Activated T-helper 17 cell treated with anti-CD3 and anti-CD28 coated beads, Interleukin-2, amount 50 U/mL, for 72 hours (primary cell): ENCODE measurements around the gene HSD17B2. TPM values are rescaled to one million over a fixed set of nuclear protein-coding genes. Genes with fewer than 3 reads are reported as not detected.
"Not testable (repeated sequence)": the region's sequence is repeated elsewhere in the genome, so short reads cannot be mapped to it uniquely, and the experiment has no call there.

Experiments
- ATAC-seq: fragments of 150-1000 bp; cut with Tn5 transposase; replicated peaks from 2 replicates; pipeline ENCODE4 v1.10.0; 2021; ENCODE audit warnings: mild to moderate bottlenecking, moderate library complexity
- H3K27ac Mint-ChIP-seq: one replicate; pipeline ENCODE4 v1.8.0; 2022; ENCODE audit warnings: mixed read lengths
- H3K27me3 Mint-ChIP-seq: one replicate; pipeline ENCODE4 v1.8.0; 2022; ENCODE audit warnings: mixed read lengths
- H3K36me3 Mint-ChIP-seq: one replicate; pipeline ENCODE4 v1.8.0; 2022; ENCODE audit warnings: low read depth, mild to moderate bottlenecking, mixed read lengths
- H3K4me1 Mint-ChIP-seq: one replicate; pipeline ENCODE4 v1.8.0; 2022; ENCODE audit warnings: mixed read lengths
- H3K4me3 Mint-ChIP-seq: one replicate; pipeline ENCODE4 v1.8.0; 2022; ENCODE audit warnings: mild to moderate bottlenecking, mixed read lengths
- H3K9me3 Mint-ChIP-seq: one replicate; pipeline ENCODE4 v1.8.0; 2022; ENCODE audit warnings: mixed read lengths
- total RNA-seq, 2 donors: library from RNA; stranded (reverse); gene quantifications; one replicate each; pipeline ENCODE4 v1.2.3, GENCODE V29; 2022

HSD17B2 gene
- total RNA-seq, 2 donors from 2014 or later = not detected

DNA sequence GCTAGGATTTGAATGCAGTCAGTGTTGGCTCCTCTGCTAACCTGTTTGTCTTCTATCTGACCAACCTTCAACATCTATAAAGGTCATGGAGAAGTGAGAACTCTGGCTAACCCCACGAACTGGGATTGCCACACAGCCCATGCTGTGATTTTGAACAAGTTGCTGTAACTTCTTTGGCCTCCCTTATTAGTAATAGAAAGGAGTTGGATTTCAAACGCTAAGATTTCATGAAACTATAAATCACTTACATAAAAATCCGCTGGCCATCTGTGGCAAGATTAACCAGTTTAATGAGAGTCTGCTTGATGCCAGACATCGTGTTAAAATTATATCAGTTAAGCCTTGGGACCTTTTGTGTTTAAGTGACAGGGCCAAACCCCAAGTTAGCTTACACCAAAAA, 53.4 kb downstream of the HSD17B2 start:
- ATAC-seq = no peak
- Mint-ChIP-seq H3K27me3 (peaks cover 18% of the 10 kb centered on the region), H3K27ac (no peak overlapping the region), H3K4me1 (no peaks in the 10 kb centered on the region), H3K9me3 (no peaks in the 10 kb centered on the region), H3K36me3 (no peaks in the 10 kb centered on the region), H3K4me3 (no peak overlapping the region)

GRCh38 chr16:82091241-82091640, 56.2 kb downstream of the HSD17B2 start:
- H3K4me1 Mint-ChIP-seq = no peaks in the 10 kb centered on the region
- no peak for ATAC-seq
- no peak overlapping the region for H3K4me3 Mint-ChIP-seq
- peaks cover 16% of the 10 kb centered on the region for H3K27me3 Mint-ChIP-seq
- no peaks in the 10 kb centered on the region for H3K36me3 Mint-ChIP-seq
- no peaks in the 10 kb centered on the region for H3K9me3 Mint-ChIP-seq
- H3K27ac Mint-ChIP-seq = no peak overlapping the region

GRCh38 chr16:82092711-82093110, 57.7 kb downstream of the HSD17B2 start:
- Mint-ChIP-seq H3K9me3 (no peaks in the 10 kb centered on the region), H3K27ac (no peak overlapping the region), H3K27me3 (peaks cover 16% of the 10 kb centered on the region), H3K4me3 (no peak overlapping the region), H3K4me1 (no peaks in the 10 kb centered on the region), H3K36me3 (no peaks in the 10 kb centered on the region)
- ATAC-seq = no peak

DNA sequence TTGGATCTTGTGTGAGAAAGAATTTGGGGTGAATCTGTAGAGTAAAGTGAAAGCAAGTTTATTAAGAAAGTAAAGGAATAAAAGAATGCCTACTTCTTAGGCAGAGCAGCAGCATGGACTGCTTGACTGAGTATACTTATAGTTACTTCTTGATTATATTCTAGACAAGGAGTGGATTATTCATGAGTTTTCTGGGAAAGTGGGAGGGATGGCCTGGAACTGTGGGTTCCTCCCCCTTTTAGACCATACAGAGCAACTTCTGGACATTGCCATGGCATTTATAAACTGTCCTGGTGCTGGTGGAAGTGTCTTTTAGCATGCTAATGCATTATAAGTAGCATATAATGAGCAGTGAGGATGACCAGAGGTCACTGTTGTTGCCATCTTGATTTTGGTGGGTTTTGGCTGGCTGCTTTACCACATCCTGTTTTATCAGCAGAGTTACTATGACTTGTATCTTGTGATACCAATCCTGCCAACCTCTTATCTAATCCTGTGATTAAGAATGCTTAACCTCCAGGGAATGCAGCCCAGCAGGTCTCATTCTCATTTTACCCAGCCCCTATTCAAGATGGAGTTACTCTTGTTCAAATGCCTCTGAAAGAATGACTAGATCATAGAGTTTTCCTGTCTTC, 58.7 kb downstream of the HSD17B2 start:
- no peak overlapping the region for H3K27ac Mint-ChIP-seq
- H3K9me3 Mint-ChIP-seq = no peaks in the 10 kb centered on the region
- peaks cover 16% of the 10 kb centered on the region for H3K27me3 Mint-ChIP-seq
- ATAC-seq = no peak
- H3K36me3 Mint-ChIP-seq = no peaks in the 10 kb centered on the region
- no peak overlapping the region for H3K4me3 Mint-ChIP-seq
- H3K4me1 Mint-ChIP-seq = no peaks in the 10 kb centered on the region

- Mint-ChIP-seq H3K27me3 (peaks cover 18% of the 10 kb centered on the region), H3K9me3 (peaks cover 3% of the 10 kb centered on the region), H3K27ac (no peak overlapping the region), H3K36me3 (no peaks in the 10 kb centered on the region), H3K4me1 (no peaks in the 10 kb centered on the region), H3K4me3 (no peak overlapping the region)
- no peak for ATAC-seq
Observed at GRCh38 chr16:82094942-82095540, 60.0 kb downstream of the HSD17B2 start.

GRCh38 chr16:82096641-82097040, 61.6 kb downstream of the HSD17B2 start:
- no peak for ATAC-seq
- Mint-ChIP-seq H3K4me1 (no peaks in the 10 kb centered on the region), H3K4me3 (no peak overlapping the region), H3K27me3 (peaks cover 21% of the 10 kb centered on the region), H3K27ac (no peak overlapping the region), H3K9me3 (peaks cover 4% of the 10 kb centered on the region), H3K36me3 (no peaks in the 10 kb centered on the region)

DNA sequence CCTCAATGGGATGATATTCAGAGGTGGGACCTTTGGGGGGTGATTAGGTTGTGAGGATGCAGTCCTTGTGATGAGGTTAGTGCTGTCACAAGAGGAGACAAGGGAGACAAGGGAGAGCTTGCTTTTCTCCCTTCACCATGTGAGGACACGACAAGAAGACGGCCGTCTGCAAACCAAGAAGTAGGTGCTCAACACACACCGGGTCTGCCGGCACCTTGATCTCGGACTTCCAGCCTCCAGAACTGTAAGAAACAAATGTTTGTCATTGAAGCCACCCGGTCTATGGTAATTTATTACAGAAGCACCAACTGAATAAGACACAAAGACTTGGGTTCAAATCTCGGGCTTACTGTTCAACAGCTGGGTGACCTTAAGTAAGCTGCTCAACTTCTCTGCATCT, 70.1 kb downstream of the HSD17B2 start:
- peaks cover 7% of the 10 kb centered on the region for H3K4me1 Mint-ChIP-seq
- ATAC-seq = no peak
- peaks cover 5% of the 10 kb centered on the region for H3K9me3 Mint-ChIP-seq
- no peaks in the 10 kb centered on the region for H3K36me3 Mint-ChIP-seq
- peaks cover 16% of the 10 kb centered on the region for H3K27me3 Mint-ChIP-seq
- H3K4me3 Mint-ChIP-seq = no peak overlapping the region
- no peak overlapping the region for H3K27ac Mint-ChIP-seq

DNA sequence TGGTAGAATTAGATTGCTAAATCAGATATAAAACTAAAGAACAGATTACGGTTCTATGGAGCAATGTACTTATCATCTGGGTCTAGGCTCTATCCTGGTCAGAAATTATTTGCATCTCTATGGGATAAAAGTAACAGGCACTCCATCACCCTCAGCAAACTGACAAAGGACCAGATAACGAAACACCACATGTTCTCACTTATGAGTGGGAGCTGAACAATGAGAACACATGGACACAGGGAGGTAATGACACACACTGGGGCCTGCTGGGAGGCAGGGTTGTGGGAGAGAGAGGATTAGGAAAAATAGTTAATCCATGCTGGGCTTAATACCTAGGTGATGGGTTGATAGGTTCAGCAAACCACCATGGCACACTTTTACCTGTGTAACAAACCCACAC, 73.0 kb downstream of the HSD17B2 start:
- Mint-ChIP-seq H3K27ac (no peak overlapping the region), H3K4me3 (no peak overlapping the region)
- no peak for ATAC-seq

GRCh38 chr16:82108774-82109173, 73.7 kb downstream of the HSD17B2 start:
- no peak overlapping the region for H3K4me3 Mint-ChIP-seq
- H3K27ac Mint-ChIP-seq = no peak overlapping the region
- H3K4me1 Mint-ChIP-seq = peaks cover 7% of the 10 kb centered on the region
- peak; percentile 38 for ATAC-seq
- H3K36me3 Mint-ChIP-seq = no peaks in the 10 kb centered on the region
- peaks cover 5% of the 10 kb centered on the region for H3K9me3 Mint-ChIP-seq
- H3K27me3 Mint-ChIP-seq = peaks cover 7% of the 10 kb centered on the region

More for the DNA sequence above, 73.0 kb downstream of the HSD17B2 start:
- Mint-ChIP-seq H3K4me1 (peaks cover 7% of the 10 kb centered on the region), H3K27me3 (peaks cover 5% of the 10 kb centered on the region), H3K9me3 (peaks cover 5% of the 10 kb centered on the region), H3K36me3 (no peaks in the 10 kb centered on the region)

- H3K4me1 Mint-ChIP-seq, H3K27ac Mint-ChIP-seq, H3K4me3 Mint-ChIP-seq, H3K36me3 Mint-ChIP-seq, H3K27me3 Mint-ChIP-seq, H3K9me3 Mint-ChIP-seq: not testable (repeated sequence)
- ATAC-seq = peak; percentile 61
Observed at GRCh38 chr16:82109266-82109665, 74.2 kb downstream of the HSD17B2 start.

DNA sequence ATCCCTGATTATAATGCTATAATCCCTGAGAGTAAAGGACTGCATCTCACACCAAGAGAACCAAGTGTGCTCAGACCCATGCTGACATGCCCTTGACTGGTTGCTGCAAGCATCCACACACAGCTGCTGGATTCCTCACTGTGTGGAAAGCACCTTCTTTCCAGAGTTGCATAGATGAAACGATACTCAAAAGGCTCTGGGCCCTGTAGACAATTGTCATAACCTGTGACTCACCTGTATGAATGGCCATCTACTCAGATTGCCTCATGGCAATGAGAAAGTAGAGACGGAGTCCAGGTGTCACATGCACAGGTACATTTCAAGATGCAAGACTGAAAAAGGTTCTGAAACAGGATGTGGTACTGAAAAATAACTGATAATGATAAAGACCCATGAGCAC, 76.9 kb downstream of the HSD17B2 start:
- ATAC-seq = peak; percentile 59
- Mint-ChIP-seq H3K36me3 (no peaks in the 10 kb centered on the region), H3K27me3 (peaks cover 8% of the 10 kb centered on the region), H3K4me3 (no peak overlapping the region), H3K4me1 (peaks cover 7% of the 10 kb centered on the region), H3K9me3 (peaks cover 5% of the 10 kb centered on the region), H3K27ac (no peak overlapping the region)

DNA sequence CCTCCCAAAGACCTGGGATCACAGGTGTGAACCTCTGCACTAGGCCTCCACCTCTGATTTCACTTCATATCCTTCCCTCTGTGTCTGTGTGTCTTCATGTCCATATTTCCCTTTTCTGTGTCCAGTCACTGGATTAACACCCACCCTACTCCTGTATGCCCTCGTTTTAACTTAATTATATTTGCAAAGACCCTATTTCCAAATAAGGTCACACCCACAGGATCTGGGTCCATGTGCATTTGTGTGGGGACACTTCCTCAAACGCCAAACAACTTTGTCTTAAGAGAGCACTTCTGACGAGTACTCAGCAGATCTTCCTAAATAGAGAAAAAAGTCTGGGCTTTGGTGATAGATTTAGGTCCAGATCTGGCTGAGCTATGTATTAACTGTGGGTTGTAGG, 78.7 kb downstream of the HSD17B2 start:
- H3K27ac Mint-ChIP-seq = no peak overlapping the region
- H3K36me3 Mint-ChIP-seq = no peaks in the 10 kb centered on the region
- no peak overlapping the region for H3K4me3 Mint-ChIP-seq
- ATAC-seq = no peak
- peaks cover 7% of the 10 kb centered on the region for H3K27me3 Mint-ChIP-seq
- H3K4me1 Mint-ChIP-seq = peaks cover 7% of the 10 kb centered on the region
- H3K9me3 Mint-ChIP-seq = peaks cover 4% of the 10 kb centered on the region

DNA sequence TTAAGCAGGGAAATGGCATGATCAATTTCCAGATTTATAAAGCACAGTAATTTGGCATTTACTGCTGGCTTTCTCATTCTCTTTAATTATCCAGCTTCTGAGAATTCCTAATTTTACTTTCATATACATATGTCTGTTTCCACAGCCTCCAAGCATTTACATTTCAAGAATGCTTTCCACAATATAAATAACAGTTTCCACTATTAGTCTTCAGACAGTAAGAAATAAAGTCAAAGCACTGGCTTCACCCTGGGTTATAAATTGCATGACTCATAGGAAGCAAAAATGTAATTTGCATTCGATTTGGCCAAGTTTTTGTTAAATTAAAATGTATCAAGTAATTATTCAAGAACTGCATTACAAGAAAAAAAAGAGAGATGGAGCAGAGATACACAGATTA, 81.5 kb downstream of the HSD17B2 start:
- no peak for ATAC-seq
- no peak overlapping the region for H3K27ac Mint-ChIP-seq
- H3K4me3 Mint-ChIP-seq = no peak overlapping the region
- no peaks in the 10 kb centered on the region for H3K4me1 Mint-ChIP-seq
- no peaks in the 10 kb centered on the region for H3K36me3 Mint-ChIP-seq
- H3K27me3 Mint-ChIP-seq = peaks cover 3% of the 10 kb centered on the region
- no peaks in the 10 kb centered on the region for H3K9me3 Mint-ChIP-seq

GRCh38 chr16:82118749-82119148, 83.7 kb downstream of the HSD17B2 start:
- Mint-ChIP-seq H3K27me3 (peaks cover 1% of the 10 kb centered on the region), H3K4me3 (no peak overlapping the region), H3K9me3 (no peaks in the 10 kb centered on the region), H3K27ac (no peak overlapping the region), H3K36me3 (no peaks in the 10 kb centered on the region), H3K4me1 (no peaks in the 10 kb centered on the region)
- no peak for ATAC-seq

DNA sequence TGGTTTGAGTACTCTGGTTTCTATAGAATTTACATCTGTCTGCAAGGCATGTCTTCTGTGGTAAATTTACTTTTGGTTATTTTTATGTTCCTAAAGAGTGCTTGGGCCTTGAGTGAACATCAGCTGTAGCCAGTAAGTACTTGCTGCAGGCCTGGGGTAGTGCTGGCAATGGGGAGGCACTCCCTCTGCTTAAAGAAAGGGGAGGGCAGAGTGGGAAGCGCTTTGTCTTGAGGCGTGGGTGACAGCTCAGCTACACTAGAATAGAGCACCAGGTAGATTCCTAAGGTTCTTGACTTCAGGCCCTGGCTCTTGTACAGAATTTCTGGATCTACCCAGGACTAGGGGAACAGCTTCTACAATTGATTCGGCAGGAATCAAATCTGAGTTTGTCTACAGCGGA, 84.4 kb downstream of the HSD17B2 start:
- no peaks in the 10 kb centered on the region for H3K4me1 Mint-ChIP-seq
- H3K27ac Mint-ChIP-seq = no peak overlapping the region
- H3K4me3 Mint-ChIP-seq = no peak overlapping the region
- H3K27me3 Mint-ChIP-seq = no peaks in the 10 kb centered on the region
- no peak for ATAC-seq
- H3K36me3 Mint-ChIP-seq = no peaks in the 10 kb centered on the region
- H3K9me3 Mint-ChIP-seq = no peaks in the 10 kb centered on the region
